BLaER1 (cell line): ENCODE measurements around the gene FOXD2.

Source experiments
- H3K27ac ChIP-seq: shearing (Covaris generic); formaldehyde crosslinking; 2 replicates; pipeline ENCODE4 v1.8.1; 2022
- H3K27me3 ChIP-seq: shearing (Covaris generic); formaldehyde crosslinking; 2 replicates; pipeline ENCODE4 v1.8.1; 2022
- H3K36me3 ChIP-seq: shearing (Covaris generic); formaldehyde crosslinking; 2 replicates; pipeline ENCODE4 v1.8.1; 2022
- H3K4me1 ChIP-seq: shearing (Covaris generic); formaldehyde crosslinking; 2 replicates; pipeline ENCODE4 v1.8.1; 2022
- H3K4me2 ChIP-seq: shearing (Covaris generic); formaldehyde crosslinking; 2 replicates; pipeline ENCODE4 v1.8.1; 2022
- H3K4me3 ChIP-seq: shearing (Covaris generic); formaldehyde crosslinking; 2 replicates; pipeline ENCODE4 v1.8.1; 2022
- H3K9ac ChIP-seq: shearing (Covaris generic); formaldehyde crosslinking; 2 replicates; pipeline ENCODE4 v1.8.1; 2022
- H3K9me3 ChIP-seq: shearing (Covaris generic); formaldehyde crosslinking; 2 replicates; pipeline ENCODE4 v1.8.1; 2022
- H4K20me1 ChIP-seq: shearing (Covaris generic); formaldehyde crosslinking; 2 replicates; pipeline ENCODE4 v1.8.1; 2022
- Cebpa-rat ChIP-seq: shearing (Covaris generic); IDR thresholded peaks from 2 replicates; pipeline ENCODE4 v1.8.1; 2022

The FOXD2 gene

DNA sequence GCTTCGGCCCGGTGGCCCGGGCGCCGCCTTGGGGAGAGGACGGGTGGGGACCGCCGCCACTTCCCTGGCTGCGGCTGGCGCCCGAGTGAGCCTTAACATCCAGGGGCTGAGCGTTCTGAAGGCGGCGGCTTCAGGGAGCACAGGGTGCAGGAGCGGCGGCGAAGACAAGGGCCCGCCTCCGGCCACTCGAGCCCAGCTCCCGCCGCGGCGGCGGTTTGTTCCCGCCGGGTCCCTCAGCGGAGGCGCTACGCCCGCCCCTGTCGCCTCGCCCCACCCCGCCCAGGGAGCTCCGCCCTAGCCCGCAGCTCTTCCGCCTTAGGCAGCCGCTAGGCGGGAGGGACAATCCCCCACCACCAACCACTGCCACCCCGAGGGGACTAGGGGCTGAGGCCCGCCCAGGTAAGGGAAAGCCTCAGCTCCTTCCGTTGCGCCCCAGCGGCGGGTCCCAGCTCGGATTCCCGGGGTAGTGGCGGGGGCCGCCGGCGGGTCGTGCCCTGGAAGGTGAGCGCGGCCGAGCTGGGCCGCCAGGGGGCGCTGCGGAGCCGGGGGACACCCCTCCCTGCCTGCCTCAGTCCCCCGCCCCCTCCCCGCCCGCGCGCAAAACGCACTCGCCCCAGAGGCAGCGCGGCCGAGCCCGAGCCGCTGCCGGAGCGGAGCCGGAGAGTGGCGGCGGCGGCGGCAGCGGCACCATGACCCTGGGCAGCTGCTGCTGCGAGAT is at the start of gene FOXD2:
FOXD2 (plus strand) TSS at position 598 of the 718 bp plus-strand sequence; CDS start at position 690, 92 bp downstream.
- Histone ChIP-seq H3K4me1 (peaks cover 39% of the 10 kb centered on the region), H3K27ac (peak within 1 kb of the TSS; percentile 61; the same call in 1 of the 2 replicates), H3K36me3 (peaks cover 14% of the 10 kb centered on the region), H3K4me2 (peak within 1 kb of the TSS; percentile 96), H4K20me1 (peaks cover 77% of the 10 kb centered on the region), H3K4me3 (peak within 1 kb of the TSS; percentile 80), H3K9ac (peak within 1 kb of the TSS; percentile 70), H3K27me3 (peaks cover 94% of the 10 kb centered on the region), H3K9me3 (peaks cover under 1% of the 10 kb centered on the region; the same call in 1 of the 2 replicates)
- TF ChIP-seq Cebpa-rat: no peak

DNA sequence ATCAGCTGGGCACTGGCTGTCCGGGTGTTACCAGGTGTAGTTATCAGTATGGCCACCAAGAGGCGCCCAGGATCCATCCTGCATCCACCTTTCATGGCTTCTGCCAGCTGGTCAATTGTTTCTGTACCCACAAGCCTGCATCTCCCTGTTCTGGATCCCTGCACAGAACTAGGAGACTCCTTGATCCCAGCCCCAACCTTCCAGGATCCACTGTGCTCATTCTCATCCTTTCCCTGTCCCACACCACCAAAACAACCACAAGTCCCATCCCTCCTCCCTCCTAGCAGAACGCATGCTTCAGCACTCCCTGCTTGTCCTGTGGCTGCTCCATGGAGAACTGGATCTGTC is 49.0 kb upstream of the FOXD2 start:
- Histone ChIP-seq H3K9me3 (no peaks in the 10 kb centered on the region), H4K20me1 (no peaks in the 10 kb centered on the region), H3K4me2 (no peak overlapping the region), H3K4me3 (no peak overlapping the region), H3K27me3 (no peaks in the 10 kb centered on the region), H3K4me1 (no peaks in the 10 kb centered on the region), H3K9ac (no peak overlapping the region), H3K27ac (no peak overlapping the region), H3K36me3 (no peaks in the 10 kb centered on the region)
- TF ChIP-seq Cebpa-rat: no peak

DNA sequence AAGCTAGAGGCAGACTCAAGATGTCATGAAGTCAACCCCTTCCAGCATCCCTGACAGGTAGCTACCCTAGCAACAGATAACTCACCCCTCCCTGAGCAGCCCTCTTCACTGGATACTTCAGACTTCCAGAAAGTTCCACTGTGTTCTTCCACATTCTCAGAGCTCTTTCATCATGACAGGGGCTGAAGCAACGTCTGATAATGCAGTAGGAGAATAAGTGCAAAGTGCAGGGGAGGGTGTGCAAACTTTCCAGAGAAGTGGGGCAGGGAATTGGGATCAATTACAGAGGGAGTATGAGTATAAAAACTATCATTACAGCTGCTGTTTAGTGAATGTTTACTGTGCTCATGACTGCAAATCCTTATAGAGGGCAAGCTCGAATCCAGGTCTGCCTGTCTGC is 48.1 kb upstream of the FOXD2 start:
- Histone ChIP-seq H3K4me3 (no peak overlapping the region), H3K27me3 (no peaks in the 10 kb centered on the region), H3K27ac (no peak overlapping the region), H3K9ac (no peak overlapping the region), H3K9me3 (no peaks in the 10 kb centered on the region), H4K20me1 (no peaks in the 10 kb centered on the region), H3K4me2 (no peak overlapping the region), H3K4me1 (no peaks in the 10 kb centered on the region), H3K36me3 (no peaks in the 10 kb centered on the region)
- no peak for TF ChIP-seq Cebpa-rat

DNA sequence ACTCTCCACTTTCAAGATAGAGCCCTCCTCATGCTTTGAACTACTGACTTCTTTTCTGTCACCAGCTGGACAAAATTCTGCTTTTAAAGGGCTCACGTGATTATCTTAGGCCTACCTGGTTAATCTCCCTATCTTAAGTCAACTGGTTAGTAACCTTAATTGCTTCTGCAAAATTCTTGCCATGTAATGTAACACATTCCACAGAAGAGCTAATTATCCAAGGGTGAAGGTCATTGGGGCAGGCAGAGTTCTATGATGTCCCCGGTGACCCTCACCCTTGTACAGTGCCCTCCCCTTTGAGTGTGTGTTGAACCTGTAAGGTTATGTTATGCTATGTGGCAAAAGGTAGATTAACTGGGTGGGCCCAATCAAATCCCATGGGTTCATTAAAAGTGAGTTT is 47.0 kb upstream of the FOXD2 start:
- H3K4me2 ChIP-seq: no peak overlapping the region

DNA sequence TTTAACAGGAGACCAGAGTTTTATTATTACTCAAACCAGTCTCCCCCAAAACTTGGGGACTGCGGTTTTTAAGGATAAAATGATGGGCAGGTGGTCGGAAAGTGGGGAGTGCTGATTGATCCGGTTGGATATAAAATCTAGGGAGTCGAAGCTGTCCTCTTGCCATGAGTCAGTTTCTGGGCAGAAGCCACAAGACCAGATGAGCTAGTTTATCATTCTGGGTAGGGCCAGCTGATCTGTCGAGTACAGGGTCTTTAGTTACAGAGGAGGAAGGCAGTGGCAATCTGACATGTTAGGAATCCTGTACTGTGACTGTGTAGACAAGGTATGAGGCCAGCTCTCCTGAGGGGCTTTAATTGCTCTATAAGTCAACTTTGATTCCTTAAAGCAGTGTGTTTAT is 44.7 kb upstream of the FOXD2 start:
- no peak for TF ChIP-seq Cebpa-rat
- Histone ChIP-seq H3K9me3 (no peaks in the 10 kb centered on the region), H3K27ac (no peak overlapping the region), H3K36me3 (no peaks in the 10 kb centered on the region), H3K4me3 (no peak overlapping the region), H3K4me2 (no peak overlapping the region), H4K20me1 (no peaks in the 10 kb centered on the region), H3K4me1 (no peaks in the 10 kb centered on the region), H3K27me3 (no peaks in the 10 kb centered on the region), H3K9ac (no peak overlapping the region)

More for the DNA sequence above, 47.0 kb upstream of the FOXD2 start:
- no peak overlapping the region for H3K4me3 ChIP-seq
- TF ChIP-seq Cebpa-rat: no peak
- H3K4me1 ChIP-seq: no peaks in the 10 kb centered on the region
- no peaks in the 10 kb centered on the region for H3K36me3 ChIP-seq
- H3K27ac ChIP-seq: no peak overlapping the region
- H3K27me3 ChIP-seq: no peaks in the 10 kb centered on the region
- no peak overlapping the region for H3K9ac ChIP-seq
- H3K9me3 ChIP-seq: no peaks in the 10 kb centered on the region
- no peaks in the 10 kb centered on the region for H4K20me1 ChIP-seq

DNA sequence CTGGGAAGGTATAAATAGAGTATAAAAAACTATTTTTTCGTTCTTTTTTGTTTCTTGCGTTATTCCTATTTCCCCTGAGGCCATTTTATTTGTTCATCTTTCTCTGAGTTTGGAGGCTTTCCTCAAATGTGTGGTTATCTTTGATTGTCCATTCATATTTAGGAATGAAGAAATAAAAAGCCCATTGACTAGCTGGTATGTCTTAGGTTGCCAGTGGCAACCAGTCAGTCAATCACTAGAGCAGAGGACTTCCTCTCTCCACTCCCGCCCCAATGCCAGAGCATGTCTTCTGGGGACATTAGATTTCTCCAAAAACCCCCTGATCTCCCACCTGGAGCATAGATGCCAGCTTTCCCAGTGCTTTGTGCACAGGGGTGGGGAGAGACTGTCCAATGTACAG is 42.4 kb upstream of the FOXD2 start:
- TF ChIP-seq Cebpa-rat: no peak
- Histone ChIP-seq H3K9ac (no peak overlapping the region), H3K27ac (no peak overlapping the region), H3K4me1 (no peaks in the 10 kb centered on the region), H3K4me3 (no peak overlapping the region), H3K36me3 (no peaks in the 10 kb centered on the region), H3K9me3 (no peaks in the 10 kb centered on the region), H4K20me1 (no peaks in the 10 kb centered on the region), H3K4me2 (no peak overlapping the region), H3K27me3 (no peaks in the 10 kb centered on the region)

DNA sequence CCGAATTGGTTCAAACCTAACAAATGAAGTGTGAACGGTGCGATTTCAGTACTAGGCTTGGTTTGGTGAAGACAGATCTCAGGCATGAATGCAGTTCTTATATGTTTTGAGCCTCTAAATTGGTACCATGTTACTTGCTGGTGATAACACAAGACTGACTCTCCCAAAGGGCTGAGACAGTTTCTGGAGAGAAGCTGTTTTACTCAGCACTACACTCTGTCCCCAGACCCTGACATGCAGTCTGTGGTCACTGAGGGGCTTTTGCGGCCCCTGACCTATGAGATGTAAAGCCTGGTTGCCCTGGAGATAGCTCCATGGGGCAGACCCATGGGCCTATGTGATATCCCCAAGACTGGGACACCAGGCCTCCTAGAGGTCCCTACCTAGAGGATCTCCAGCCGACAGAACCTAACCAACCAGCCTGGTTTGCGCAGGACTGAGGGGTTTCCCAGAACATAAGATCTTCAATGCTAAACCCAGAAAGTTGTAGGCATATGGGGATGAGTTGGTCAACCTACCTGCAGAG is 41.1 kb upstream of the FOXD2 start:
- Histone ChIP-seq H3K9ac (no peak overlapping the region), H3K36me3 (no peaks in the 10 kb centered on the region), H4K20me1 (no peaks in the 10 kb centered on the region), H3K4me3 (no peak overlapping the region), H3K9me3 (no peaks in the 10 kb centered on the region), H3K27me3 (no peaks in the 10 kb centered on the region), H3K27ac (no peak overlapping the region), H3K4me1 (no peaks in the 10 kb centered on the region), H3K4me2 (no peak overlapping the region)
- TF ChIP-seq Cebpa-rat: no peak

DNA sequence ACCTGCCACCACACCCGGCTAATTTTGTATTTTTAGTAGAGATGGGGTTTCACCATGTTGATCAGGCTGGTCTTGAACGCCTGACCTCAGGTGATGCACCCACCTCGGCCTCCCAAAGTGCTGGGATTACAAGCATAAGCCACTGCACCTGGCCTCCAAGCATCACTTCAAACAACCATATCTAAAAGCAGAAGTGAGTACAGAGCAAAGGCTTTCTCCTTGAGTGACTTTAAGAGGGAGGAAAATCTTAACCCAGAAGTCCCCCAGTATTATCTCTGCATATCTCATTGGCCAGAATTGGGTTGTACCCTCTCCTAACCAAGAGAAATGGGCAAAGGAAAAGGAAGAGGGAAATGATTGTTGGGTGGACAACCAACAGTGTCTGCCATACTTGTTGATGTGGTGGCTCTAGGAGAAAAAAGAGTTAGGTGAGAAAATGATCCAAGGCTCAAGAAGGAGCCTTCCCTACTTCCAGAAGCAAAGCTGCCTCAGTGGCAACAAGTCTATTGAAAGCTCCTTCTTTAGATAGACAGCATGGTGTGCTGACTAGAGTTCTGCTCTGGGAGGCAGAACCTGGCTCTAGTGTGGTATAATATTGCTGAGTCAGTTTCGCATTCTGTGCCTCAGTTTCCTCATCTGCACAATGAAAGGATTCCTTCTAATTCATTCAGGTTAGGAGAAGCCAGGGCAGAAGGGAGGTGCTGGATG is 38.6 kb upstream of the FOXD2 start:
- Histone ChIP-seq H3K4me2 (no peak overlapping the region), H4K20me1 (no peaks in the 10 kb centered on the region), H3K4me1 (no peaks in the 10 kb centered on the region), H3K27me3 (no peaks in the 10 kb centered on the region), H3K4me3 (no peak overlapping the region), H3K9ac (no peak overlapping the region), H3K36me3 (no peaks in the 10 kb centered on the region), H3K9me3 (no peaks in the 10 kb centered on the region), H3K27ac (no peak overlapping the region)
- TF ChIP-seq Cebpa-rat: no peak

DNA sequence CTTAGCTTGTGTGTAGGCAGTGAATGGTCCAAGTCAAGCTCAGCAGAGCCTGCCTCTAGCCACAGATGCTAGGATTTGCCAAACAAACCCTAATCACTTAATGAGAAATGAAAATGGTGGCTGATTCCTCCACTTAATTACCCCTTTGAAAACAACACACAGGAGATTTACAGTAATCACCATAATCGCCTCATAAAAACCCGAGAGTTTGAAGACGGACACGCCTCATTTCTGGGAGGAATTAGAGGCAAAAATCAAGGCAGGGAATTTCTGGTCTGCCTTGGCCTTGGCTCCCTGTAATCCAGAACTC is 38.0 kb upstream of the FOXD2 start:
- Histone ChIP-seq H3K9me3 (no peaks in the 10 kb centered on the region), H3K4me1 (no peaks in the 10 kb centered on the region), H3K9ac (no peak overlapping the region), H3K27me3 (no peaks in the 10 kb centered on the region), H3K27ac (no peak overlapping the region), H3K4me2 (no peak overlapping the region), H3K36me3 (no peaks in the 10 kb centered on the region), H3K4me3 (no peak overlapping the region), H4K20me1 (no peaks in the 10 kb centered on the region)
- TF ChIP-seq Cebpa-rat: no peak

DNA sequence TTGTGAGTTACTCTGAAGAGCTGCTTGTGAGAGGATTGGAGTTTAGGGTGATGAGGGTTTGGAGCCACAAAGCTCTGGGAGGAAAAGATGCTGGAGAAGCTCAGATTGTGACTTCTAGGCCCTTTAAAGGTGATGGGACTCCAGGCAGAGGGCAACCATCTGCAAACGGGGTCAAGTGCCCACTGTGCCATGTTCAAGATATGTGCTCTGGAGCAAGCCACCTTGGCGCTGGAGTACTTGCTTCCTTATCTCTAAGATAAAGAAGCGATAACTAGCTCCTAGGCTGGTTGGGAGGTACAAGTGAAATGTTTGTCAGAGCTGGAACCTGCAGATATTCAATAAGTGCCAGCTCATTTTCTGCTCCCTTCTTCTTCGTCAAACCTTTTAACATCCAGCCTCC is 36.1 kb upstream of the FOXD2 start:
- Histone ChIP-seq H3K9me3 (no peaks in the 10 kb centered on the region), H3K9ac (no peak overlapping the region), H3K27ac (no peak overlapping the region), H3K4me1 (no peaks in the 10 kb centered on the region), H3K4me2 (no peak overlapping the region), H4K20me1 (no peaks in the 10 kb centered on the region), H3K27me3 (no peaks in the 10 kb centered on the region), H3K36me3 (no peaks in the 10 kb centered on the region), H3K4me3 (no peak overlapping the region)
- TF ChIP-seq Cebpa-rat: no peak
